ENCODE results near the gene MAP6. TPM values are rescaled to one million over a fixed set of nuclear protein-coding genes. Genes with fewer than 3 reads are reported as not detected.

Gene MAP6
- total RNA-seq, 6 experiments from 2014 or later = 0.26 to 0.86 (median 0.58) TPM

GRCh38 chr11:75555079-75555811, 113.6 kb downstream of the MAP6 start:
- peak overlapping the region in 1 of 3 donors; percentile 54 for H3K27ac ChIP-seq
- 79% methylated on average over 10 of the region's 12 CpGs for WGBS (ENCODE audit: insufficient coverage, low coverage, low lambda C conversion rate, missing lambda C conversion rate)
- DNase-seq = no peak

GRCh38 chr11:75554258-75555022, 114.4 kb downstream of the MAP6 start:
- no peak overlapping the region for H3K4me3 ChIP-seq
- WGBS (ENCODE audit: insufficient coverage, low coverage, low lambda C conversion rate, missing lambda C conversion rate) = 55% methylated on average over 2 of the region's 21 CpGs
- H3K9me3 ChIP-seq = no peaks in the 10 kb centered on the region
- DNase-seq = peak; percentile 65 to 76 (median 66)
- peak overlapping the region in 1 of 3 donors; percentile 54 for H3K27ac ChIP-seq
- no peaks in the 10 kb centered on the region for H3K27me3 ChIP-seq
- TF ChIP-seq POLR2A (IDR thresholded peaks at IDR 0.05) = peak; percentile 30
- TF ChIP-seq CTCF (IDR thresholded peaks at IDR 0.05) = no peak
- intact Hi-C loops (cut with DNase I) = no loop called here
- H3K36me3 ChIP-seq = no peaks in the 10 kb centered on the region
- H3K4me1 ChIP-seq = no peaks in the 10 kb centered on the region
- ATAC-seq = peak; percentile 51 to 76 (median 68)

More at GRCh38 chr11:75555079-75555811, 113.6 kb downstream of the MAP6 start:
- no peaks in the 10 kb centered on the region for H3K27me3 ChIP-seq
- H3K4me3 ChIP-seq = no peak overlapping the region
- intact Hi-C loops (cut with DNase I) = no loop called here
- TF ChIP-seq CTCF (IDR thresholded peaks at IDR 0.05) (no peak), POLR2A (IDR thresholded peaks at IDR 0.05) (no peak)
- no peaks in the 10 kb centered on the region for H3K4me1 ChIP-seq
- no peaks in the 10 kb centered on the region for H3K36me3 ChIP-seq
- no peaks in the 10 kb centered on the region for H3K9me3 ChIP-seq
- no peak for ATAC-seq

- no peaks in the 10 kb centered on the region for H3K27me3 ChIP-seq
- TF ChIP-seq POLR2A (IDR thresholded peaks at IDR 0.05) (no peak), CTCF (IDR thresholded peaks at IDR 0.05) (no peak)
- no peaks in the 10 kb centered on the region for H3K4me1 ChIP-seq
- no peak for DNase-seq
- H3K36me3 ChIP-seq = no peaks in the 10 kb centered on the region
- intact Hi-C loops (cut with DNase I) = no loop called here
- no peak overlapping the region for H3K27ac ChIP-seq
- no peak for ATAC-seq
- WGBS (ENCODE audit: insufficient coverage, low coverage, low lambda C conversion rate, missing lambda C conversion rate) = no CpG with 5 or more reads among the region's 1 CpG
- no peak overlapping the region for H3K4me3 ChIP-seq
- no peaks in the 10 kb centered on the region for H3K9me3 ChIP-seq
Measured at GRCh38 chr11:75553889-75554257, 115.0 kb downstream of the MAP6 start.

- no peak overlapping the region for H3K4me3 ChIP-seq
- H3K27ac ChIP-seq = no peak overlapping the region
- no peaks in the 10 kb centered on the region for H3K36me3 ChIP-seq
- no peaks in the 10 kb centered on the region for H3K27me3 ChIP-seq
- TF ChIP-seq CTCF (IDR thresholded peaks at IDR 0.05) (no peak), POLR2A (IDR thresholded peaks at IDR 0.05) (no peak)
- no peaks in the 10 kb centered on the region for H3K9me3 ChIP-seq
- ATAC-seq (no peak), DNase-seq (no peak)
- WGBS (ENCODE audit: insufficient coverage, low coverage, low lambda C conversion rate, missing lambda C conversion rate) = no CpG with 5 or more reads among the region's 6 CpGs
- no peaks in the 10 kb centered on the region for H3K4me1 ChIP-seq
- intact Hi-C loops (cut with DNase I) = no loop called here
Measured at GRCh38 chr11:75553182-75553581, 115.7 kb downstream of the MAP6 start.

All from right lobe of liver (tissue), 6 donors.